GM10847 (cell line): ENCODE measurements around the gene LRRC34.

Experiments
- POLR2A ChIP-seq: IDR thresholded peaks from 2 replicates; pipeline ENCODE4 v1.6.1; 2011; ENCODE audit not compliant: insufficient read length; ENCODE audit errors: extremely low read depth

The LRRC34 gene

GRCh38 chr3:169812332-169813235 lies at the start of gene LRRC34, which contains the start of gene LRRIQ4:
Gene LRRC34, minus strand, starts transcription at chr3:169812904. Its CDS starts 356 bp downstream, at chr3:169812548.
Gene LRRIQ4, plus strand, starts transcription at chr3:169812870. Its CDS starts 9,052 bp downstream, at chr3:169821922.
- no peak for TF ChIP-seq POLR2A

- no peak for TF ChIP-seq POLR2A
Observed at GRCh38 chr3:169861871-169862270, 49.2 kb upstream of the LRRC34 start.

- TF ChIP-seq POLR2A = no peak
Observed at GRCh38 chr3:169857811-169858210, 45.1 kb upstream of the LRRC34 start.

GRCh38 chr3:169855514-169855913 lies 42.8 kb upstream of the LRRC34 start:
- TF ChIP-seq POLR2A = no peak

- no peak for TF ChIP-seq POLR2A
Observed at GRCh38 chr3:169850618-169851017, 37.9 kb upstream of the LRRC34 start.

- no peak for TF ChIP-seq POLR2A
Observed at GRCh38 chr3:169848741-169849140, 36.0 kb upstream of the LRRC34 start.

GRCh38 chr3:169847896-169848295 lies 35.2 kb upstream of the LRRC34 start:
- TF ChIP-seq POLR2A = no peak

- no peak for TF ChIP-seq POLR2A
Observed at GRCh38 chr3:169846458-169847193, 33.9 kb upstream of the LRRC34 start.

- no peak for TF ChIP-seq POLR2A
Observed at GRCh38 chr3:169842960-169843359, 30.3 kb upstream of the LRRC34 start.

- no peak for TF ChIP-seq POLR2A
Observed at GRCh38 chr3:169841171-169841570, 28.5 kb upstream of the LRRC34 start.

GRCh38 chr3:169838511-169839030 lies 25.9 kb upstream of the LRRC34 start:
- TF ChIP-seq POLR2A = no peak

GRCh38 chr3:169836942-169837275 lies 24.2 kb upstream of the LRRC34 start:
- no peak for TF ChIP-seq POLR2A

GRCh38 chr3:169836078-169836941 lies 23.6 kb upstream of the LRRC34 start:
- TF ChIP-seq POLR2A = no peak

- TF ChIP-seq POLR2A = no peak
Observed at GRCh38 chr3:169835533-169835932, 22.8 kb upstream of the LRRC34 start.

GRCh38 chr3:169827712-169828111 lies 15.0 kb upstream of the LRRC34 start:
- no peak for TF ChIP-seq POLR2A

GRCh38 chr3:169825316-169825715 lies 12.6 kb upstream of the LRRC34 start:
- no peak for TF ChIP-seq POLR2A

GRCh38 chr3:169822983-169823382 lies 10.3 kb upstream of the LRRC34 start:
- TF ChIP-seq POLR2A = no peak
